Left hindlimb (tissue), 1 donor: ENCODE data around the gene SFMBT2.
"Not testable (repeated sequence)": the region's sequence is repeated elsewhere in the genome, so short reads cannot be mapped to it uniquely, and the experiment has no call there.

Experiments
- DNase-seq: peaks from one replicate; pipeline ENCODE4 v3.0.0-alpha.2; 2018

Gene SFMBT2

GRCh38 chr10:7209458-7209857 is 201.4 kb downstream of the SFMBT2 start:
- DNase-seq, result no peak

GRCh38 chr10:7206412-7207100 is 204.3 kb downstream of the SFMBT2 start:
- DNase-seq, result no peak

GRCh38 chr10:7205656-7206055 is 205.2 kb downstream of the SFMBT2 start:
- DNase-seq, result no peak

- no peak for DNase-seq
Measured at GRCh38 chr10:7202793-7203355, 208.0 kb downstream of the SFMBT2 start.

GRCh38 chr10:7199152-7199760 is 211.6 kb downstream of the SFMBT2 start:
- peak; percentile 39 for DNase-seq

- DNase-seq, result no peak
Measured at GRCh38 chr10:7196284-7196683, 214.6 kb downstream of the SFMBT2 start.

GRCh38 chr10:7195118-7195517 is 215.7 kb downstream of the SFMBT2 start:
- no peak for DNase-seq

- DNase-seq, result no peak
Measured at GRCh38 chr10:7194571-7194970, 216.3 kb downstream of the SFMBT2 start.

- DNase-seq, result no peak
Measured at GRCh38 chr10:7193369-7193768, 217.5 kb downstream of the SFMBT2 start.

GRCh38 chr10:7192831-7193361 is 217.9 kb downstream of the SFMBT2 start:
- no peak for DNase-seq

- DNase-seq, result no peak
Measured at GRCh38 chr10:7192061-7192460, 218.8 kb downstream of the SFMBT2 start.

GRCh38 chr10:7190772-7191171 is 220.1 kb downstream of the SFMBT2 start:
- not testable (repeated sequence) for DNase-seq

GRCh38 chr10:7189909-7190308 is 220.9 kb downstream of the SFMBT2 start:
- DNase-seq, result no peak

GRCh38 chr10:7188456-7189050 is 222.3 kb downstream of the SFMBT2 start:
- no peak for DNase-seq

GRCh38 chr10:7186387-7187018 is 224.3 kb downstream of the SFMBT2 start:
- no peak for DNase-seq

GRCh38 chr10:7185367-7185690 is 225.5 kb downstream of the SFMBT2 start:
- DNase-seq, result no peak

- no peak for DNase-seq
Measured at GRCh38 chr10:7184660-7185366, 226.0 kb downstream of the SFMBT2 start.

- not testable (repeated sequence) for DNase-seq
Measured at GRCh38 chr10:7184116-7184515, 226.7 kb downstream of the SFMBT2 start.

- DNase-seq, result not testable (repeated sequence)
Measured at GRCh38 chr10:7182327-7182726, 228.5 kb downstream of the SFMBT2 start.

- no peak for DNase-seq
Measured at GRCh38 chr10:7181420-7181819, 229.4 kb downstream of the SFMBT2 start.

- no peak for DNase-seq
Measured at GRCh38 chr10:7179536-7179935, 231.3 kb downstream of the SFMBT2 start.

GRCh38 chr10:7173948-7174347 is 236.9 kb downstream of the SFMBT2 start:
- no peak for DNase-seq

GRCh38 chr10:7171825-7172224 is 239.0 kb downstream of the SFMBT2 start:
- DNase-seq, result no peak
